NCI-H345 (cell line): ENCODE measurements around the gene NME1.
"Not testable (repeated sequence)": the region's sequence is repeated elsewhere in the genome, so short reads cannot be mapped to it uniquely, and the experiment has no call there.

Experiments
- DNase-seq: peaks from one replicate; lab custom pipeline; 2025; lab: John Stamatoyannopoulos, UW

The NME1 gene

GRCh38 chr17:51144266-51145022, 8.9 kb upstream of the NME1 start:
- no peak for DNase-seq

- no peak for DNase-seq
These were observed 5.7 kb upstream of the NME1 start for GRCh38 chr17:51147650-51148049.

DNA sequence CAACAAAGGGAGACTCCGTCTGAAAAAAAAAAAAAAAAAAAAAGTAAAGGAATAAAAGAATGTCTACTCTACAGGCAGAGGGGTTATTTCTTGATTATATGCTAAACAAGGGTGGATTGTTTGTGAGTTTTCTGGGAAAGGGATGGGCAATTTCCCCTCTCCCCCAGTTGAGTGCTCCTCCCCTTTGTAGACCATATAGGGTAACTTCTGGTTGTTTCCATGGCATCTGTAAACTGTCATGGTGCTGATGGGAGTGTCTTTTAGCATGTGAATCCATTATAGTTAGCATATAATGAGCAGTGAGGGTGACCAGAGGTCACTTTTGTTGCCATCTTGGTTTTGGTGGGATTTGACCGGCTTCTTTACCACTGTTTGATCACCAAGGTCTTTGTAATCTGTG, 4.2 kb upstream of the NME1 start:
- no peak for DNase-seq

GRCh38 chr17:51150932-51151331, 2.4 kb upstream of the NME1 start:
- no peak for DNase-seq

DNA sequence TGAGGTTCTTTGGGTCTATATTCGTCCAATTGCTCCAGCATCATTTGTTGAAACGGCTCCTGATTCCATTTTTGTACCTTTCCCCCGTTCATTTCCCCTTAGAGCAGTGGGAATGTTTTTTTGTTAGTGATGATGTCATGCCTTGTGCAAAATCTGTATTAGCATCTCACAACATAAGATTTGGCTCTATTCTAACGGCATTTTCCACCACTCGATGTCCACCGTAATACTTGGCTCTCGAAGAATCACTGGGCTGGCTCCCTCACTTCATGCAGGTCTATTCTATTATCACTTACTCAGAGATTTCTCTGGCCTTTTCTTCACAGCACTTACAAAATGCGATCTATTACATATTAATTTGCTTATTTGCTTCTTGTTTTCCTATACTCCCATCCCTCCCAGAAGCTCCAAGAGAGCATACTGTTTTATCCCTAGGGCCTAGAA, 571 bp upstream of the NME1 start:
- DNase-seq: peak; percentile 41

- no peak for DNase-seq
These were observed 817 bp downstream of the NME1 start for GRCh38 chr17:51154176-51154575.

GRCh38 chr17:51155416-51155815, 2.1 kb downstream of the NME1 start:
- no peak for DNase-seq

DNA sequence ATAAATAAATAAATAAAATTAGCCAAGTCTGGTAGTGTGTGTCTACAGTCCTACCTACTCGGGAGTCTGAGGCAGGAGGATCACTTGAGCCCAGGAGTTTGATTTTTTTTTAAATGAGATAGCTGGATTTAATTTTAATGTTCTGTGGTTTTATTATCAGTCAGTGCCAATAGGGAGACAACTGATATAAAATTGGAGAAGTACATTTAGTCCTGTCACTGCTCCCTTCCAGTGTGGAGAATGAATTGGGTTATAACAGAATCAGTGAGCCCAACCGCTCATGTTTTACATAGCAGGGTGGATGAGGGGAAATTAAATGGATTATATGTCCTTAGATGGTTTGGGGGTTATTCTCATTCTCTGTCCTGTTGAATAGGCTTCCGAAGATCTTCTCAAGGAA, 6.2 kb downstream of the NME1 start:
- no peak for DNase-seq

- DNase-seq: no peak
These were observed 8.2 kb downstream of the NME1 start for GRCh38 chr17:51161541-51161940.

- peak; percentile 13 for DNase-seq
These were observed 11.7 kb downstream of the NME1 start for GRCh38 chr17:51164911-51165679.

- DNase-seq: no peak
These were observed 12.4 kb downstream of the NME1 start for GRCh38 chr17:51165680-51166197.

- peak; percentile 84 for DNase-seq
These were observed 13.0 kb downstream of the NME1 start, which contains the start of gene NME2 for GRCh38 chr17:51166198-51166986. NME2 (plus strand) TSS chr17:51166411; CDS start chr17:51166831, 420 bp downstream.

DNA sequence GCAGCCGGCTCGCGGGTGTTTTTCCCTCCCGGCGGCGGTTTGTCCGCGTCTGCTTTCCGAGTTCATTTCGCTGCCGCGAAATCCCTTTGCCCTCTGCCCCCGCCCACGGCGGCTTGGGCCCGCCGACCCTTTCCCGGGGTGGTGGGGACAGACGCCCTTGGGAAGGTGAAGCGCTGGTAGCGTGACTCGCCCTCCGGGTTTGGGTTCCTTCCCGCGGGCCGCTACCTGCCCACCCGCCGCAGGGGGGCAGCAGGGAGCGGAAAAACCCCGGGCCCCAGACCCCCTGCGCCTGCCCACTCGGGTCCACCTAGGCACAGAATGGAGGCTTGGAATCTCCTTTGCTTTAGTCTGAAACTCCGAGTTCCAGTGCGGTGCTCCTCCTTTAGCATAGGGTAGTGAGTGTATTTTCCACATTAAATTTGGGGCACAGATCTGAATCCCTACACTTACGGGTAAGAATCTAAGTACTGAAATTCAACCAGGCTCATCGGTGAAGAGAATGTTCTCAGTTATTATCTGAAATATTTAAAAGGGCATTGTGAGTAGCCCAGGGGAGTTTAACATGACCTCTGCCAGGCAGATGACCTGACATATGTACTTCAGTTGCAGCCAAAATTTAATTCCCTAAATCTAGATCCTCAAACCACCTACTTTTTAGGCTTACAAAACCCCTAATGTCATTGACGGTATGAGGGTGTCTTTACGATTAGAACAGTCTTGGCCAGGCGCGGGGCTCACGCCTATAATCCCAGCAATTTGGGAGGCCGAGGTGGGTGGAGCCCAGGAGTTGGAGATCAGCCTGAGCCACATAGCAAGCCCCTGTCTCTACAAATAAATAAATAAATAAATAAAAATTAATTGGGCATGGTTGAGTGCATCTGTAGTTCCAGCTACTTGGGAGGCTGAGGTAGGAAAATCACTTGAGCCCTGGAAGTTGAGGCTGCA, 13.9 kb downstream of the NME1 start:
- DNase-seq: peak; percentile 19

DNA sequence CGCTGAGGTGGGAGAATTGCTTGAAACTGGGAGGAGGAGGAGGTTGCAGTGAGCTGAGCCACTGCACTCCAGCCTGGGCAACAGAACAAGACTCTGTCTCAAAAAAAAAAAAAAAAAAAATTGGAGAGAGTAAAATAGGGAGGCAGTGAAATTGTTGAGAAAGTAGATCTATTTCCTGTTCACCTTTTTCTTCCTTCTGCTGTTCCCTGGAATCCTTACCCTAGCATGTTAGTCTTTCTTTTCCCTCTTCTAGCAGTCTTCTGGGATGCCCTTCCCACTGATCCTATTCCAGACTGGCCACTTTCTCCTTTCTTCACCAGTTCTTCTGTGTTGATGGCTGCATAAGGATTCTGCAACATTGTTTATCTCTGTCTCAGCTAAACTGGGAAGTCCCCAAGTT, 16.0 kb downstream of the NME1 start:
- DNase-seq: no peak

DNA sequence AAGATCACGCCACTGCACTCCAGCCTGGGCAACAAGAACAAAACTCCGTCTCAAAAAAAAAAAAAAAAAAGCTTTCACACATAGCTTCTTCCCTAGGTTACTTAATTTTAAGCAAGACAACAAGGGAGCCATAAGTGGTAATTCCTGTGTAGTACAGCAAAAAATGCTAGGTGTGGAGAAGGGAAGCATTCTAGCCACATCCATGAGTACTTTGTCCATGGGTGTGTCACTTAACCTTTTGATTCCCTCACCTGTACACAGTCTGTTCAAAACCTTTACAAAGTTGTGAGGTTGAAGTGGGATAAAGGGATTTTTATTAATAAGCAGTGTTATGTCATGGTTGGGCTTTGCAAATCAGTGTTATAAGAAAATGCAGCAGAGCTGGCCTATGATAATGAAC, 17.4 kb downstream of the NME1 start:
- DNase-seq: no peak

GRCh38 chr17:51172030-51172429, 18.7 kb downstream of the NME1 start:
- DNase-seq: not testable (repeated sequence)

- no peak for DNase-seq
These were observed 27.1 kb downstream of the NME1 start for GRCh38 chr17:51180486-51180885.

DNA sequence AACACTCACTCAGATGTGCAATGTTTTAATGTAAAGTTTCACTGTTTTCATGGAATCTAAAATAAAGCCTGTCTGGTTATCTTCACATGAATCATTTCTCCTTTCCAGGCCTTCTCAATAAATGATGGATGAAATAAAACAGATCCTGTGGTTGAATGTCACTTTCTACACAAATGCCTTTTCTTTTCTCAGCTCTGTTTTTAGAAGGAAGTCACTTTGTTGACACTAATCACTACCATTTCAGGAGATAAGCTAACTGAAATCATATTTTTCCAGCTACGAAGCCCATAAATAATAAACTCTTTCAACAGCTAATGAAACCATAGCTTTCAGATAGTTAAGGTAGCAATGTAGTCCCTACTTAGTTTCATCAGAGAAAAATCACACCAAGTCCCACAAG, 30.8 kb downstream of the NME1 start:
- DNase-seq: no peak

- no peak for DNase-seq
These were observed 32.5 kb downstream of the NME1 start for GRCh38 chr17:51185763-51186332.

DNA sequence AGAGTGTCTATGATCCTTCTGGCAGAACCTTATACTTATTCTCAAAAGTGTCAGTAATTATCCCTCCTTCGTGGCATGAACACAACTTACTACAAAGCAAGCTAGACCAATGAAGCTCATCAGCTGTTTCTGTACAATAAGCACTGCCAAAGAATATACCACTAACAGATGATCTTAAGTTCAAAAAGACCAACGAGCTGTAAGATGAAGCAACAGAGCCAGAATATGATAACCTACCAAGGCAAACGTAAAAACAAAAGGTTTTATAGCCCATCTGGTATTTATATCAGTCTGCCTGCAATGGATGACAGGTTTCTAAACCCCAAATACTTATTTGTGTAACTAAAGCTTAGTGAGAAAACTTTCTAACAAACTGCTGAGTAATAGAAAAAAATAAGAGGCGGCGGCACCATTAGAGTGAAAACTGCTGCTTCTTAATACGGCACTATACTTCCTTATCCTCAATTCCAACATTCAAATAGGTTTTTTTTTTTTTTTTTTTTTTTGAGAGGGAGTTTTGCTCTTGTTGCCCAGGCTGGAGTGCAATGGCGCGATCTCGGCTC, 35.0 kb downstream of the NME1 start:
- no peak for DNase-seq
